ENCODE data around the gene CST1.
A peak's percentile ranks its signal among the peaks of the same experiment; 100 is the strongest.
"Not testable (repeated sequence)": the region's sequence is repeated elsewhere in the genome, so short reads cannot be mapped to it uniquely, and the experiment has no call there.

CST1 gene

DNA sequence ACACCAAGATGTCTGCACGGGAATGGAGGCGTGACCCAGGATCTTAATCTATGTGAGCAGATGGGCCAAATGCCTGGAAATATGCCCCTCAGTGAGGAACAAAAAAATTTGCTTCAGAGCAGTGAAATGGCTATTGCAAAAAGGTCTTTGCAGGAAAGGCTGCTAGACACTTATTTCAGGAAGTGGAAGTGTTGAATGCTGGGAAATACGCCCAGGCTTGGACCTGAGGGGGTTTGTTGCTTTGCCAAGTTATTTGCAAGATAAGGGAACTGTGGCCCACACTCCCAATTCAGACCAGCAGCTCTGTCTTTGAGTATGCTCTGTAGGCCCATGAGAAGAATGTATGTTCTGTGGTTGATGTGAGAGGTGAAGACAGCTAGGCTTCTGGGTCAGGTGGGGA lies 15.3 kb downstream of the CST1 start:
- not testable (repeated sequence) for H3K4me3 ChIP-seq (replicated peaks; ENCODE audit: insufficient read depth, low read length); H3K27ac ChIP-seq (replicated peaks); H3K27me3 ChIP-seq (ENCODE audit: insufficient read depth, poor library complexity, severe bottlenecking)
- peak; percentile 35; the same call in 1 of the 2 replicates for TF ChIP-seq SPI1 (IDR thresholded peaks at IDR 0.05; ENCODE audit: borderline replicate concordance, low read depth)
- DNase-seq (ENCODE audit: low read depth in 1 of 2, low spot score in 1 of 2): peak in 1 of 2 experiments; percentile 18

DNA sequence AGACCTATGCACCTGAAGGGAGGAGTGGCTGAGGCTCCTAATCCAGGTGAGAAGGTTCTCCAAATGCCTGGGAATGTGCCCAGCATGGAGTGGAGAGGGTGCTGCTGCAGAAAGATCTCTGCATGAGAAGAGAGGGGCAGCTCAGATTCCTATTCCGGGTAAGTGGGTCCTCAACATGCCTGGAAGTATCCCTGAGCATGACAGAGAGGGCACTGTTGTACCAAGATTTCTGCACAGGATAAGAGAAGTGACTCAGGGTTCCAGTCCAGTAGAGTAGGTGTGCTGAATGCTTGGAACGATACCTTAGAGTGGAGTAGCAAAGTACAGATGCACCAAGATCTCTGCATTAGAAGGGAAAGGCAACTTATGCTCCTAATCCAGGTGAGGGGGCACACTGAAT lies 15.8 kb downstream of the CST1 start:
- DNase-seq (ENCODE audit: low read depth in 1 of 2, low spot score in 1 of 2); H3K27me3 ChIP-seq (ENCODE audit: insufficient read depth, poor library complexity, severe bottlenecking); H3K27ac ChIP-seq (replicated peaks); H3K4me3 ChIP-seq (replicated peaks; ENCODE audit: insufficient read depth, low read length): not testable (repeated sequence)

DNA sequence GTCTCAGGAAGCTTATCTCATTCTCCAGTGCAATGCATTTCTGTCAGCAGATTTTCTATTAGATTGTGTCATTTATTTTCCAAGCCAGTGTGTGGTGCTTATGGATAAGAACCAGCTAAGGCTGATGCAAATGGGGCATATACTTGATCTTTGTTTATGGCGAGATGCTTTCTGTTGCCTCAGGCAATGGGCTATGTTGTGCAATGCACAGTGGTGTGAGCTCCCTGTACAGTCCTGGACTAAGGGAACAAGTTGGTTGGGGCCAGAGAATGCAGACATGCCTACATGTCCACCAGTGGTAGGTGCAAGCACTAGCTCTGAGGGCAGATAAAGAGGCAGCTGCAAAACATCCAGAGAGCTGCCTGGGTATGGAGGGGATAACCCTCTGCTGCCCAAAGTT lies 16.3 kb downstream of the CST1 start:
- not testable (repeated sequence) for H3K4me3 ChIP-seq (replicated peaks; ENCODE audit: insufficient read depth, low read length); H3K27me3 ChIP-seq (ENCODE audit: insufficient read depth, poor library complexity, severe bottlenecking); DNase-seq (ENCODE audit: low read depth in 1 of 2, low spot score in 1 of 2); H3K27ac ChIP-seq (replicated peaks)

DNA sequence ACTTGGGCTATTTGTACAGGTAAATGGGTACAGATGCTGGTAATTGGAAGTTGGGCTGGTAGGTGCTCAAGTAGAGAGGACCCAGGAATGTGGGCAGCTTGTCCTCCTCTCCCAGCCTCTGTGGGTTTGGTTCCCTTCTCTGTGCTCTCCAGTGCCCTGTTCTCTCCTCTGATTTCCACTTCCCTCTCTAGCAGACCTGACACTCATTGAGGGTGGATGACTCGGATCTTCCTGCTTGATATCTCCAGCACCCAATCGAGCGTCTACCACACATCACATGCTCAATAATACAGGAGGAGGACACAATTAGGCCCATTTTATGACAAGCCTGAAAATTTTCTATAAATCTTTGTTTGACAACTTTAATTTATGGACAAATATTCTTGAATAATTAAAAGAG lies 23.7 kb downstream of the CST1 start:
- no peak for TF ChIP-seq GABPA (IDR thresholded peaks at IDR 0.05; ENCODE audit: low read depth)
- no peak for TF ChIP-seq POLR2AphosphoS5 (IDR thresholded peaks at IDR 0.05; ENCODE audit: low read depth)
- TF ChIP-seq, protein P1, sequence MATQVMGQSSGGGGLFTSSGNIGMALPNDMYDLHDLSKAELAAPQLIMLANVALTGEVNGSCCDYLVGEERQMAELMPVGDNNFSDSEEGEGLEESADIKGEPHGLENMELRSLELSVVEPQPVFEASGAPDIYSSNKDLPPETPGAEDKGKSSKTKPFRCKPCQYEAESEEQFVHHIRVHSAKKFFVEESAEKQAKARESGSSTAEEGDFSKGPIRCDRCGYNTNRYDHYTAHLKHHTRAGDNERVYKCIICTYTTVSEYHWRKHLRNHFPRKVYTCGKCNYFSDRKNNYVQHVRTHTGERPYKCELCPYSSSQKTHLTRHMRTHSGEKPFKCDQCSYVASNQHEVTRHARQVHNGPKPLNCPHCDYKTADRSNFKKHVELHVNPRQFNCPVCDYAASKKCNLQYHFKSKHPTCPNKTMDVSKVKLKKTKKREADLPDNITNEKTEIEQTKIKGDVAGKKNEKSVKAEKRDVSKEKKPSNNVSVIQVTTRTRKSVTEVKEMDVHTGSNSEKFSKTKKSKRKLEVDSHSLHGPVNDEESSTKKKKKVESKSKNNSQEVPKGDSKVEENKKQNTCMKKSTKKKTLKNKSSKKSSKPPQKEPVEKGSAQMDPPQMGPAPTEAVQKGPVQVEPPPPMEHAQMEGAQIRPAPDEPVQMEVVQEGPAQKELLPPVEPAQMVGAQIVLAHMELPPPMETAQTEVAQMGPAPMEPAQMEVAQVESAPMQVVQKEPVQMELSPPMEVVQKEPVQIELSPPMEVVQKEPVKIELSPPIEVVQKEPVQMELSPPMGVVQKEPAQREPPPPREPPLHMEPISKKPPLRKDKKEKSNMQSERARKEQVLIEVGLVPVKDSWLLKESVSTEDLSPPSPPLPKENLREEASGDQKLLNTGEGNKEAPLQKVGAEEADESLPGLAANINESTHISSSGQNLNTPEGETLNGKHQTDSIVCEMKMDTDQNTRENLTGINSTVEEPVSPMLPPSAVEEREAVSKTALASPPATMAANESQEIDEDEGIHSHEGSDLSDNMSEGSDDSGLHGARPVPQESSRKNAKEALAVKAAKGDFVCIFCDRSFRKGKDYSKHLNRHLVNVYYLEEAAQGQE (IDR thresholded peaks at IDR 0.05; ENCODE audit: insufficient replicate concordance, low read depth): no peak
- TF ChIP-seq, protein P2, sequence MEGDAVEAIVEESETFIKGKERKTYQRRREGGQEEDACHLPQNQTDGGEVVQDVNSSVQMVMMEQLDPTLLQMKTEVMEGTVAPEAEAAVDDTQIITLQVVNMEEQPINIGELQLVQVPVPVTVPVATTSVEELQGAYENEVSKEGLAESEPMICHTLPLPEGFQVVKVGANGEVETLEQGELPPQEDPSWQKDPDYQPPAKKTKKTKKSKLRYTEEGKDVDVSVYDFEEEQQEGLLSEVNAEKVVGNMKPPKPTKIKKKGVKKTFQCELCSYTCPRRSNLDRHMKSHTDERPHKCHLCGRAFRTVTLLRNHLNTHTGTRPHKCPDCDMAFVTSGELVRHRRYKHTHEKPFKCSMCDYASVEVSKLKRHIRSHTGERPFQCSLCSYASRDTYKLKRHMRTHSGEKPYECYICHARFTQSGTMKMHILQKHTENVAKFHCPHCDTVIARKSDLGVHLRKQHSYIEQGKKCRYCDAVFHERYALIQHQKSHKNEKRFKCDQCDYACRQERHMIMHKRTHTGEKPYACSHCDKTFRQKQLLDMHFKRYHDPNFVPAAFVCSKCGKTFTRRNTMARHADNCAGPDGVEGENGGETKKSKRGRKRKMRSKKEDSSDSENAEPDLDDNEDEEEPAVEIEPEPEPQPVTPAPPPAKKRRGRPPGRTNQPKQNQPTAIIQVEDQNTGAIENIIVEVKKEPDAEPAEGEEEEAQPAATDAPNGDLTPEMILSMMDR (IDR thresholded peaks at IDR 0.05; ENCODE audit: insufficient read depth, low read length): no peak
- no peak for TF ChIP-seq SPI1 (IDR thresholded peaks at IDR 0.05; ENCODE audit: borderline replicate concordance, low read depth)
- no peak overlapping the region for H3K27ac ChIP-seq (replicated peaks)

DNA sequence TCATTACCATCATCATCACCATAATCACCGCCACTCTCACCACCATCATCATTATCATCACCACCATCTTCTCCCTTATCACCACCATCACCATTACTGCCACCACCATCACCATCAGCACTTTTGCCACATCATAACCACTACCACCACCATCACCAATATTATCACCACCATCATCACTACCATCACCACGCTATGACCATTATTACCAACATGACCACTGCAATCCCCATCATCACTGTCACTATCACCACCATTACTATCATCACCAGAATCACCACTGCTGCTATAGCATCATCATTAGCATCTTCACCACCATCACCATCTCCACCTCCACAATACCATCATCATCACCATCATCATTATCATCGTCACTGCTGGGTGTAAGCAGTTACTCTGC lies 25.6 kb downstream of the CST1 start:
- Histone ChIP-seq H3K27ac (replicated peaks) (no peak overlapping the region), H3K4me3 (replicated peaks; ENCODE audit: insufficient read depth, low read length) (no peak overlapping the region), H3K27me3 (ENCODE audit: insufficient read depth, poor library complexity, severe bottlenecking) (no peaks in the 10 kb centered on the region)
- no peak for DNase-seq (ENCODE audit: low read depth in 1 of 2, low spot score in 1 of 2)
- TF ChIP-seq POLR2AphosphoS5 (IDR thresholded peaks at IDR 0.05; ENCODE audit: low read depth) (no peak), SPI1 (IDR thresholded peaks at IDR 0.05; ENCODE audit: borderline replicate concordance, low read depth) (no peak), GABPA (IDR thresholded peaks at IDR 0.05; ENCODE audit: low read depth) (no peak)
- TF ChIP-seq, protein P2 (IDR thresholded peaks at IDR 0.05; ENCODE audit: insufficient read depth, low read length): no peak
- TF ChIP-seq, protein P1 (IDR thresholded peaks at IDR 0.05; ENCODE audit: insufficient replicate concordance, low read depth): no peak

More for the DNA sequence above, 23.7 kb downstream of the CST1 start:
- Histone ChIP-seq H3K27me3 (ENCODE audit: insufficient read depth, poor library complexity, severe bottlenecking) (no peaks in the 10 kb centered on the region), H3K4me3 (replicated peaks; ENCODE audit: insufficient read depth, low read length) (no peak overlapping the region)
- no peak for DNase-seq (ENCODE audit: low read depth in 1 of 2, low spot score in 1 of 2)

All from HL-60 (cell line).